Measurements from ENCODE around the gene PACRG. TPM values are rescaled to one million over a fixed set of nuclear protein-coding genes. Genes with fewer than 3 reads are reported as not detected.

PACRG gene
- total and polyA plus RNA-seq, 3 experiments from 2014 or later: not detected

DNA sequence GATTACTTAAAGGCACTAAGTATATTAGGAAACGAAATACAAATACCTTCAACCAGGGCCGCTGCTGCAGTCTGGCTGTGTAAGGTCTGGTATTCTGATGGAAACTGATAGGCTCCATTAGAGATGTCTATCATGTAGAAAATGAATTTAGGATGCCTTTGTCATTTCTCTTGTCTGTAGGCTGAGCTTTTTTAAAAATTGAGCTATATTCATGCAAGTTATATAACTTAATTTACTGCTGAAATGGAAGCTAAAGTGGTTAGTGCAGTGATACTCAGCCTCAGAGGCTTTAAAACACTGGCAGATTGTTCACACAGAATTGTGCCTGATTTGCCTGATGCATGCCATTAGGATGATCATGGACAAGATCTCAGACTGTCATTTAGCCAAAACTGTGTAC lies 400.6 kb downstream of the PACRG start:
- no peaks in the 10 kb centered on the region for H3K27me3 ChIP-seq (ENCODE audit: insufficient read depth, low read length, poor library complexity, severe bottlenecking)
- no peak for DNase-seq
- no peaks in the 10 kb centered on the region for H3K4me1 ChIP-seq (ENCODE audit: insufficient read depth, low read length)
- ChIA-PET CTCF (no interaction called here), POLR2A (no interaction called here)
- no peak overlapping the region for H3K4me3 Mint-ChIP-seq
- no peak overlapping the region for H3K27ac Mint-ChIP-seq
- H3K27ac ChIP-seq (ENCODE audit: low read depth, low read length): no peak overlapping the region
- peaks cover 0 to 4% of the 10 kb centered on the region in 2 donors for H3K27me3 Mint-ChIP-seq
- no peaks in the 10 kb centered on the region for H3K36me3 ChIP-seq (ENCODE audit: insufficient read depth, low read length)
- H3K36me3 Mint-ChIP-seq: no peaks in the 10 kb centered on the region
- H3K9me3 ChIP-seq (ENCODE audit: low read length): no peaks in the 10 kb centered on the region
- no peaks in the 10 kb centered on the region for H3K9me3 Mint-ChIP-seq
- no peak overlapping the region for H3K4me3 ChIP-seq (ENCODE audit: low read length)
- H3K4me1 Mint-ChIP-seq: no peaks in the 10 kb centered on the region

DNA sequence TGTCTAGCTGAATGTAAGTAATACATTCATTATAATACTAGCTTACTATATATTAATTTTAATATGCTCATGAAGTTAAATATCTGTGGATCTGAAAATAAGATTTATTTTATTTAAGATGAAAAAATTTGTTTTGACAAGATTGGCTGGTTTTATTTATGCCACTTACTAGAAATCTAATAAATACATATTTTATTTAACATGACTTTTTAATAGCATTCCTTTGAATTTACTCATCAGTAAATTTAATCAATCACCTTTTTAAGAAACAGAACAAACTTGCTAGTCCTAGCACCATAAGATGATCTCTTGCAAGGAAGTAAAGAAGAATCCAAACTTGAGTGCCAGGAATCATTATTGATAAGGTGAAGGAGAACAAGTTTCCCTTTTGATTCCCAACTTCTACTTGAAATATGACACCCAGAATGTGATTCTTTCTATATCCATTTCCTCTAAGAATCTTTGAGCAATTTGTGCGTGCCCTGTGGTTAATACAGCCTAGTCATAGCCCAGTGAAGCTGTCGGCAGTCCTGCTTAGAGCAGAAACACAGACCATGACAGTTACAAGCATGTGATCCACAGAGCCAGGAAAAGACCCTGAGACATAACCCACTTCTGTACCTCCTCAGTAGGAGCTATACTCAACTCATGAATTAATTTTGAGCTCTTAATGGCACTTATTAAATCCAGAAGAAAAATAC lies 404.4 kb downstream of the PACRG start:
- Histone ChIP-seq H3K36me3 (ENCODE audit: insufficient read depth, low read length) (no peaks in the 10 kb centered on the region), H3K27ac (ENCODE audit: low read depth, low read length) (no peak overlapping the region), H3K4me3 (ENCODE audit: low read length) (no peak overlapping the region), H3K4me1 (ENCODE audit: insufficient read depth, low read length) (no peaks in the 10 kb centered on the region), H3K27me3 (ENCODE audit: insufficient read depth, low read length, poor library complexity, severe bottlenecking) (no peaks in the 10 kb centered on the region), H3K9me3 (ENCODE audit: low read length) (no peaks in the 10 kb centered on the region)
- H3K27me3 Mint-ChIP-seq: peaks cover 0 to 2% of the 10 kb centered on the region in 2 donors
- no peaks in the 10 kb centered on the region for H3K9me3 Mint-ChIP-seq
- H3K27ac Mint-ChIP-seq: no peak overlapping the region
- H3K4me3 Mint-ChIP-seq: no peak overlapping the region
- ChIA-PET CTCF (no interaction called here), POLR2A (no interaction called here)
- H3K4me1 Mint-ChIP-seq: no peaks in the 10 kb centered on the region
- no peaks in the 10 kb centered on the region for H3K36me3 Mint-ChIP-seq
- no peak for DNase-seq

DNA sequence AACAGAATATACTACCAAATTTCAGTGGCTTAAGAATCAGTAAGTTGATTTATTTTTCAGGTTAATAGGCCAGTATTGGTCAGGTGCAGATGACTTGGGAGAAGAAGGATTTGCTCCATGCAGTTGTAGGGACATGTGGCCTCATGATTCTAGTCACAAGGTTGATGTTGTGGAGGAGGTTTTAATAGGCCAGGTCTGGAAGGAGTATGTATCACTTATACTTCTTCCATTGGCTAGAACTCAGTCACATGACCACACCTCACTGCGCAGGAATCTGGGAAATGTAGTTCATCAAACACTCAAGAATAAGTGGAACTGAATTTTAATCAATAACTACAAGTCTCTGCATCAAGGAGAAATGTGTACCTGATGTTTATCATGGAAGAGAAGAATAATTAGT lies 405.2 kb downstream of the PACRG start:
- Mint-ChIP-seq H3K27me3 (peaks cover 0 to 2% of the 10 kb centered on the region in 2 donors), H3K4me3 (no peak overlapping the region), H3K9me3 (no peaks in the 10 kb centered on the region), H3K27ac (no peak overlapping the region), H3K36me3 (no peaks in the 10 kb centered on the region), H3K4me1 (no peaks in the 10 kb centered on the region)
- H3K27me3 ChIP-seq (ENCODE audit: insufficient read depth, low read length, poor library complexity, severe bottlenecking): no peaks in the 10 kb centered on the region
- no peaks in the 10 kb centered on the region for H3K36me3 ChIP-seq (ENCODE audit: insufficient read depth, low read length)
- no peak overlapping the region for H3K4me3 ChIP-seq (ENCODE audit: low read length)
- H3K4me1 ChIP-seq (ENCODE audit: insufficient read depth, low read length): no peaks in the 10 kb centered on the region
- no peaks in the 10 kb centered on the region for H3K9me3 ChIP-seq (ENCODE audit: low read length)
- no peak overlapping the region for H3K27ac ChIP-seq (ENCODE audit: low read depth, low read length)
- CTCF ChIA-PET: no interaction called here
- POLR2A ChIA-PET: no interaction called here
- DNase-seq: no peak

DNA sequence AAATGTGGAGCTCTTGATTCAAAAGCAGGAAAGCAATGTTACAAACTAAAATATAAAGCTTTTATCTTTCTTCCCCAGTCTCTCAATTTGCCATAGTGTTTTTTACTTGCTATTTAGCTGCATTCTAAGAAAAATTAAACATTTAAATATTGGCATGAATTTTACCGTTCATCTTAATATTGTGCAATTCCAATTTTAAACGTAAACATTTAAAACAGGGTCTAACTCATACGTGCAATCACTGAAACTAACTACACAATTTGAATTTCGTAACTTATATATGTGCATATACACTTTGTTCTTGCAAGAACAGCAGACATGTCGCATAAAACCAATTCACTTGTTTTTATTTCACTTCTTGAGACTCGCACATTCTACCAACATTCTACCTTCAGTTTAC lies 405.9 kb downstream of the PACRG start:
- no peak overlapping the region for H3K4me3 ChIP-seq (ENCODE audit: low read length)

GRCh38 chr6:163136681-163137397 lies 409.1 kb downstream of the PACRG start:
- Mint-ChIP-seq H3K27me3 (peaks cover 2 to 11% of the 10 kb centered on the region in 2 donors), H3K36me3 (no peaks in the 10 kb centered on the region), H3K4me1 (no peaks in the 10 kb centered on the region), H3K27ac (no peak overlapping the region), H3K4me3 (no peak overlapping the region), H3K9me3 (peaks cover 0 to 2% (median 0%) of the 10 kb centered on the region in 5 donors)
- DNase-seq: no peak
- CTCF ChIA-PET: no interaction called here
- Histone ChIP-seq H3K4me3 (ENCODE audit: low read length) (no peak overlapping the region), H3K36me3 (ENCODE audit: insufficient read depth, low read length) (no peaks in the 10 kb centered on the region), H3K9me3 (ENCODE audit: low read length) (no peaks in the 10 kb centered on the region), H3K27me3 (ENCODE audit: insufficient read depth, low read length, poor library complexity, severe bottlenecking) (no peaks in the 10 kb centered on the region), H3K27ac (ENCODE audit: low read depth, low read length) (no peak overlapping the region), H3K4me1 (ENCODE audit: insufficient read depth, low read length) (no peaks in the 10 kb centered on the region)
- POLR2A ChIA-PET: no interaction called here

More for the DNA sequence above, 405.9 kb downstream of the PACRG start:
- H3K27ac ChIP-seq (ENCODE audit: low read depth, low read length): no peak overlapping the region
- H3K27me3 ChIP-seq (ENCODE audit: insufficient read depth, low read length, poor library complexity, severe bottlenecking): no peaks in the 10 kb centered on the region
- no peak overlapping the region for H3K27ac Mint-ChIP-seq
- H3K4me1 Mint-ChIP-seq: no peaks in the 10 kb centered on the region
- no peaks in the 10 kb centered on the region for H3K36me3 Mint-ChIP-seq
- no peaks in the 10 kb centered on the region for H3K9me3 Mint-ChIP-seq
- no peak overlapping the region for H3K4me3 Mint-ChIP-seq
- POLR2A ChIA-PET: no interaction called here
- no peaks in the 10 kb centered on the region for H3K9me3 ChIP-seq (ENCODE audit: low read length)
- no peak for DNase-seq
- H3K4me1 ChIP-seq (ENCODE audit: insufficient read depth, low read length): no peaks in the 10 kb centered on the region
- no peaks in the 10 kb centered on the region for H3K36me3 ChIP-seq (ENCODE audit: insufficient read depth, low read length)
- peaks cover 1 to 2% of the 10 kb centered on the region in 2 donors for H3K27me3 Mint-ChIP-seq
- CTCF ChIA-PET: no interaction called here

- no peaks in the 10 kb centered on the region for H3K4me1 ChIP-seq (ENCODE audit: insufficient read depth, low read length)
- ChIA-PET CTCF (no interaction called here), POLR2A (no interaction called here)
- H3K9me3 ChIP-seq (ENCODE audit: low read length): no peaks in the 10 kb centered on the region
- no peak overlapping the region for H3K4me3 ChIP-seq (ENCODE audit: low read length)
- no peak for DNase-seq
- H3K27me3 ChIP-seq (ENCODE audit: insufficient read depth, low read length, poor library complexity, severe bottlenecking): no peaks in the 10 kb centered on the region
- no peak overlapping the region for H3K27ac ChIP-seq (ENCODE audit: low read depth, low read length)
- Mint-ChIP-seq H3K27ac (no peak overlapping the region), H3K9me3 (peaks cover 0 to 2% (median 0%) of the 10 kb centered on the region in 5 donors), H3K4me1 (no peaks in the 10 kb centered on the region), H3K36me3 (no peaks in the 10 kb centered on the region), H3K27me3 (peaks cover 2 to 11% of the 10 kb centered on the region in 2 donors), H3K4me3 (no peak overlapping the region)
- no peaks in the 10 kb centered on the region for H3K36me3 ChIP-seq (ENCODE audit: insufficient read depth, low read length)
Observed at GRCh38 chr6:163137398-163137881, 409.7 kb downstream of the PACRG start.

- H3K27me3 ChIP-seq (ENCODE audit: insufficient read depth, low read length, poor library complexity, severe bottlenecking): no peaks in the 10 kb centered on the region
- H3K9me3 Mint-ChIP-seq: peaks cover 0 to 3% (median 0%) of the 10 kb centered on the region in 5 donors
- no peaks in the 10 kb centered on the region for H3K36me3 Mint-ChIP-seq
- DNase-seq: no peak
- no peaks in the 10 kb centered on the region for H3K4me1 ChIP-seq (ENCODE audit: insufficient read depth, low read length)
- POLR2A ChIA-PET: no interaction called here
- CTCF ChIA-PET: no interaction called here
- no peak overlapping the region for H3K4me3 Mint-ChIP-seq
- H3K4me1 Mint-ChIP-seq: no peaks in the 10 kb centered on the region
- H3K27ac ChIP-seq (ENCODE audit: low read depth, low read length): no peak overlapping the region
- H3K4me3 ChIP-seq (ENCODE audit: low read length): no peak overlapping the region
- H3K27ac Mint-ChIP-seq: no peak overlapping the region
- peaks cover 9 to 13% of the 10 kb centered on the region in 2 donors for H3K27me3 Mint-ChIP-seq
- no peaks in the 10 kb centered on the region for H3K9me3 ChIP-seq (ENCODE audit: low read length)
- H3K36me3 ChIP-seq (ENCODE audit: insufficient read depth, low read length): no peaks in the 10 kb centered on the region
Observed at GRCh38 chr6:163146036-163146435, 418.3 kb downstream of the PACRG start.

GRCh38 chr6:163147994-163148393 lies 420.2 kb downstream of the PACRG start:
- CTCF ChIA-PET: interaction anchor here (1.4 kb wide), 1 partner anchor 22 kb away, joined by 5 read pairs; no protein-coding TSS in a partner anchor

More at GRCh38 chr6:163147994-163148393, 420.2 kb downstream of the PACRG start:
- Mint-ChIP-seq H3K36me3 (no peaks in the 10 kb centered on the region), H3K4me1 (no peaks in the 10 kb centered on the region), H3K27me3 (peaks cover 9 to 18% of the 10 kb centered on the region in 2 donors), H3K9me3 (peaks cover 0 to 3% (median 0%) of the 10 kb centered on the region in 5 donors), H3K27ac (no peak overlapping the region), H3K4me3 (no peak overlapping the region)
- H3K4me3 ChIP-seq (ENCODE audit: low read length): no peak overlapping the region
- no peaks in the 10 kb centered on the region for H3K36me3 ChIP-seq (ENCODE audit: insufficient read depth, low read length)
- H3K4me1 ChIP-seq (ENCODE audit: insufficient read depth, low read length): no peaks in the 10 kb centered on the region
- no peak overlapping the region for H3K27ac ChIP-seq (ENCODE audit: low read depth, low read length)
- H3K27me3 ChIP-seq (ENCODE audit: insufficient read depth, low read length, poor library complexity, severe bottlenecking): no peaks in the 10 kb centered on the region
- H3K9me3 ChIP-seq (ENCODE audit: low read length): no peaks in the 10 kb centered on the region
- no peak for DNase-seq
- POLR2A ChIA-PET: no interaction called here
